ENCODE data around the gene ACTN1. TPM values are rescaled to one million over a fixed set of nuclear protein-coding genes. Genes with fewer than 3 reads are reported as not detected.

Gene ACTN1
- total RNA-seq, 4 donors from 2014 or later: 76.8 to 117 (median 94.0) TPM

- Histone ChIP-seq H3K27me3 (no peaks in the 10 kb centered on the region), H3K9me3 (no peaks in the 10 kb centered on the region), H3K36me3 (no peaks in the 10 kb centered on the region), H3K4me3 (no peak overlapping the region), H3K27ac (no peak overlapping the region), H3K4me1 (peaks cover 13% of the 10 kb centered on the region)
- no peak for DNase-seq (ENCODE audit: low spot score in 2 of 2)
- TF ChIP-seq POLR2AphosphoS5 (IDR thresholded peaks at IDR 0.05) (no peak), EP300 (IDR thresholded peaks at IDR 0.05) (no peak), POLR2A (IDR thresholded peaks at IDR 0.05) (no peak), CTCF (IDR thresholded peaks at IDR 0.05) (no peak)
- 64% methylated on average over 2 of the region's 2 CpGs for WGBS
Measured at GRCh38 chr14:69001375-69001774, 22.3 kb upstream of the ACTN1 start.

DNA sequence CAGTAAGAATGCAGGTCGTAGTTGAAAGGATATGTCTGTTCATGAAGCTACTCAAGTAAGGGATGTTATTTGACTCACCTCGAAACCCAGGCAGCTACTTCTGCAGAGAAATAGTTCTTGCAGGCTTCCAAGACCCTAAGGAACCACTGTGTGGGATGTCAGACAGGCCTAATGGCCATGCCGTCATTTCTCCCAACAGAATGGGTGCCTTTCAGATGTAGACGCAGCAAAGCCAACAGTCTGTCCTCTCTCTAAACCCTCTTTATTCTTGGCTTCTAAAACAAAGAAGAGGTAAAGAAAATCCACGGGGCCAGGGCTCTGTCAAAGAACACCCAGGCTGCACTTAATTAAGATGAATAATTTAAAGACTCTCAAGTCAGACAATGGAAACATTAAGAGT lies 19.0 kb upstream of the ACTN1 start:
- Histone ChIP-seq H3K36me3 (no peaks in the 10 kb centered on the region), H3K4me1 (no peaks in the 10 kb centered on the region), H3K9me3 (no peaks in the 10 kb centered on the region), H3K27ac (no peak overlapping the region), H3K27me3 (no peaks in the 10 kb centered on the region), H3K4me3 (no peak overlapping the region)
- DNase-seq (ENCODE audit: low spot score in 2 of 2): no peak
- WGBS: 75% methylated on average over 5 of the region's 5 CpGs
- TF ChIP-seq CTCF (IDR thresholded peaks at IDR 0.05) (no peak), EP300 (IDR thresholded peaks at IDR 0.05) (no peak), POLR2AphosphoS5 (IDR thresholded peaks at IDR 0.05) (no peak), POLR2A (IDR thresholded peaks at IDR 0.05) (no peak)

- H3K36me3 ChIP-seq: no peaks in the 10 kb centered on the region
- H3K4me3 ChIP-seq: no peak overlapping the region
- no peak for TF ChIP-seq POLR2AphosphoS5 (IDR thresholded peaks at IDR 0.05)
- TF ChIP-seq EP300 (IDR thresholded peaks at IDR 0.05): no peak
- no peak for TF ChIP-seq CTCF (IDR thresholded peaks at IDR 0.05)
- no peak for TF ChIP-seq POLR2A (IDR thresholded peaks at IDR 0.05)
- no peaks in the 10 kb centered on the region for H3K4me1 ChIP-seq
- 87% methylated on average over 4 of the region's 4 CpGs for WGBS
- no peaks in the 10 kb centered on the region for H3K9me3 ChIP-seq
- no peaks in the 10 kb centered on the region for H3K27me3 ChIP-seq
- no peak overlapping the region for H3K27ac ChIP-seq
- no peak for DNase-seq (ENCODE audit: low spot score in 2 of 2)
Measured at GRCh38 chr14:68995731-68996130, 16.6 kb upstream of the ACTN1 start.

DNA sequence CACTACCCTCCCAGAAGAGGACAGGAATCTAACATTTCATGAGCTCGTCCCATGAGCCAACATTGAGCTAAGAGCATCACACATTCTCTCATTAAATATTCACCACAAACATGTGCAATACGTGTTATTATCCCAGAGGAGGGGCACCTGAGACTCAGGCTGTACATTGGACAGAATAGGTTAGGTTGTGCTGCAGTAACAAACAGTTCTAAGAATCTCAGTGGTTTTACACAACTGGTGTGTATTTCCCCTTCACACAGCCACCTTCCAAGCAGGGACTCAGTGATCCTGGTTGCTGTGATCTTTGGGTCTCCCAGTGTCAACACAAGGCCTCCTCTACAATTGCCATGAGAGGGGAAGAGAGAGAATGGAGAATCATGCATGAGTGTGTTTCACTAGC lies 15.0 kb upstream of the ACTN1 start:
- H3K27ac ChIP-seq: no peak overlapping the region
- WGBS: 88% methylated on average over 2 of the region's 2 CpGs
- no peaks in the 10 kb centered on the region for H3K36me3 ChIP-seq
- TF ChIP-seq CTCF (IDR thresholded peaks at IDR 0.05): no peak
- no peak for TF ChIP-seq POLR2A (IDR thresholded peaks at IDR 0.05)
- TF ChIP-seq POLR2AphosphoS5 (IDR thresholded peaks at IDR 0.05): no peak
- TF ChIP-seq EP300 (IDR thresholded peaks at IDR 0.05): no peak
- DNase-seq (ENCODE audit: low spot score in 2 of 2): no peak
- no peaks in the 10 kb centered on the region for H3K27me3 ChIP-seq
- no peaks in the 10 kb centered on the region for H3K9me3 ChIP-seq
- no peaks in the 10 kb centered on the region for H3K4me1 ChIP-seq
- H3K4me3 ChIP-seq: no peak overlapping the region

GRCh38 chr14:68987653-68988036 lies 8.5 kb upstream of the ACTN1 start:
- WGBS: 75% methylated on average over 1 of the region's 1 CpG
- TF ChIP-seq CTCF (IDR thresholded peaks at IDR 0.05): no peak
- no peak for TF ChIP-seq POLR2AphosphoS5 (IDR thresholded peaks at IDR 0.05)
- TF ChIP-seq POLR2A (IDR thresholded peaks at IDR 0.05): no peak
- TF ChIP-seq EP300 (IDR thresholded peaks at IDR 0.05): no peak
- no peaks in the 10 kb centered on the region for H3K4me1 ChIP-seq
- no peak for DNase-seq (ENCODE audit: low spot score in 2 of 2)
- H3K27ac ChIP-seq: no peak overlapping the region
- no peak overlapping the region for H3K4me3 ChIP-seq
- no peaks in the 10 kb centered on the region for H3K9me3 ChIP-seq
- H3K27me3 ChIP-seq: no peaks in the 10 kb centered on the region
- H3K36me3 ChIP-seq: no peaks in the 10 kb centered on the region

All from suprapubic skin (tissue), 4 donors.